LNCAP (cell line): ENCODE measurements around the gene SMARCB1.

Source experiments
- CTCF ChIP-seq: fragments of 450-650 bp; IDR thresholded peaks from 2 replicates; pipeline ENCODE4 v1.5.1; 2017; ENCODE audit warnings: mild to moderate bottlenecking

SMARCB1 gene

GRCh38 chr22:23783265-23784150 lies 3.3 kb upstream of the SMARCB1 start:
- TF ChIP-seq CTCF: no peak

- no peak for TF ChIP-seq CTCF
Observed at GRCh38 chr22:23784215-23784732, 2.5 kb upstream of the SMARCB1 start.

GRCh38 chr22:23786261-23786710 lies 480 bp upstream of the SMARCB1 start:
- no peak for TF ChIP-seq CTCF

GRCh38 chr22:23787600-23787896 lies 782 bp downstream of the SMARCB1 start:
- no peak for TF ChIP-seq CTCF

- no peak for TF ChIP-seq CTCF
Observed at GRCh38 chr22:23787910-23788309, 1.1 kb downstream of the SMARCB1 start.

GRCh38 chr22:23789121-23789520 lies 2.4 kb downstream of the SMARCB1 start:
- no peak for TF ChIP-seq CTCF

- TF ChIP-seq CTCF: no peak
Observed at GRCh38 chr22:23789638-23790037, 2.9 kb downstream of the SMARCB1 start.
